HG03469 (cell line): ENCODE results near the gene NR5A1.

Experiments used
- ATAC-seq: cut with Tn5 transposase; IDR thresholded peaks from one replicate; pipeline ENCODE4 v1.9.1; 2021; ENCODE audit warnings: mild to moderate bottlenecking, moderate library complexity, moderate number of reproducible peaks; ENCODE audit not compliant: unreplicated experiment

Gene NR5A1

DNA sequence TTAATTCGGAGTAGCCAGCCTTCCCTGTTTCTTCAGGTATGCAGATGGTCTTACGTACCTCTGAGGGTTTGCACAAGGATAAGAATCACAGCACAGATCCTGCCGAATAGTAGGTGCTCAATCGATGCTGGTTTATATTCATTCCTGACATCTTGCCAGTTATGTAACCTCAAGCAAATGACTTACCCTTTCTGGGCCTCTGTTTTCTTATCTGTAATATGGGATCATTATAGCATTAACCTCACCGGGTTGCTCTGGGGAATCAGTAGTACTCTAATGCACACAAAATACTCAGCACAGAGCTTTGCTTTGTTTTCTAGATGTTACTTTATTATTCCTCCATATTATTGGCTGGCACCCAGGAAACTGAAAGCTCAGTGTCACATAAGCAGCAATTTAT is 7.7 kb upstream of the NR5A1 start:
- no peak for ATAC-seq

GRCh38 chr9:124514125-124514524 is 6.9 kb upstream of the NR5A1 start:
- no peak for ATAC-seq

- ATAC-seq: no peak
These were observed 6.3 kb upstream of the NR5A1 start for GRCh38 chr9:124513376-124513994.

GRCh38 chr9:124512806-124513204 is 5.6 kb upstream of the NR5A1 start:
- ATAC-seq: no peak

GRCh38 chr9:124511891-124512805 is 4.9 kb upstream of the NR5A1 start:
- ATAC-seq: no peak

- no peak for ATAC-seq
These were observed 4.2 kb upstream of the NR5A1 start for GRCh38 chr9:124511426-124511840.

GRCh38 chr9:124510650-124511425 is 3.6 kb upstream of the NR5A1 start:
- no peak for ATAC-seq

DNA sequence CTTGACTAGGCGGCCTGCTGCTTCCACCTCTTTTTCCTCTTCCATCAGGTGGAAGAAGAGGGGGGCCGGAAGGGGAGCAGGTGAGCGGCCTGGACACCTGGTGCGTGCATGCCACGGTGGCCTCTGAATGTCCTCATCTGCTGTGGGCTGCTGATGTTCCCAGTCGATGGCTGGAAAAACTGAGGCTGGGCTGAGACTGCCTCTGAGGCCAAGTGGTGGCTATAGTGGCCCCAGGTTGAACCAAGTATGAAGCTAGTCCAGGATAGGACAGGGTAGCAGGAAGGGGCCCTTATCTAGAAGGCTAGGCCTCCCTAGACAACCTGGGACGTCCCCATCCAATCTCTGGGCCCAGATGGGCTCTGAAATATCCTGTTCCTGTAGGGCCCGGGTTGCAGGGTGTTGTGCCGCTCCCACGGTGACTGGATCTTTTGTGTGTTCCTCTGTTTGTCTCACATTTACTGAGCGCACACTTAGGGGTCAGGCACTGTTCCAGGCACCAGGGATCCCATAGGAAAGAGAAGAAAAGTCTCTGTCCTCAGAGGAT is 753 bp upstream of the NR5A1 start:
- no peak for ATAC-seq

DNA sequence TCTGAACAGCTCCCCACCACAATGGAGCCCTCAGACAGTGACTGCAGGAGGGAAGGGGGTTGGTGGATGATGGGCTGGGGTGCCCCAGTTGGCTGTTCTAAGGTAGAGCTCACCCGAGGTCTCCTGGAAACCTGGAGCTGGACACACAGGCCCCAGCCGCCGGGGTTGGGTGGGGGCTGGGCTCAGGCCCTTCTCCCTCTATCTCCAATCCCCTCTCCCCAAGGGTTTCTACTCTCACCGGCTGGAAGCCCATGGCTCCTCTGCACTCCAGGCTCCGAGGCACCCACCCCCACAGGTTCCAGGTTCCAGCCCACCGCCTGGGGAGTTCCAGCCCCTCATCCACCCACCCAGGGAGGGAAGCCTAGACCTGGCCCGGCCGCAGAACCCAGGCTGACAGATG is 766 bp downstream of the NR5A1 start:
- ATAC-seq: no peak

GRCh38 chr9:124505901-124506346 is 1.3 kb downstream of the NR5A1 start:
- ATAC-seq: no peak

GRCh38 chr9:124505006-124505900 is 1.9 kb downstream of the NR5A1 start:
- no peak for ATAC-seq

- ATAC-seq: no peak
These were observed 2.6 kb downstream of the NR5A1 start for GRCh38 chr9:124504530-124505005.

- no peak for ATAC-seq
These were observed 3.3 kb downstream of the NR5A1 start for GRCh38 chr9:124503713-124504529.

- no peak for ATAC-seq
These were observed 4.2 kb downstream of the NR5A1 start for GRCh38 chr9:124502711-124503702.

DNA sequence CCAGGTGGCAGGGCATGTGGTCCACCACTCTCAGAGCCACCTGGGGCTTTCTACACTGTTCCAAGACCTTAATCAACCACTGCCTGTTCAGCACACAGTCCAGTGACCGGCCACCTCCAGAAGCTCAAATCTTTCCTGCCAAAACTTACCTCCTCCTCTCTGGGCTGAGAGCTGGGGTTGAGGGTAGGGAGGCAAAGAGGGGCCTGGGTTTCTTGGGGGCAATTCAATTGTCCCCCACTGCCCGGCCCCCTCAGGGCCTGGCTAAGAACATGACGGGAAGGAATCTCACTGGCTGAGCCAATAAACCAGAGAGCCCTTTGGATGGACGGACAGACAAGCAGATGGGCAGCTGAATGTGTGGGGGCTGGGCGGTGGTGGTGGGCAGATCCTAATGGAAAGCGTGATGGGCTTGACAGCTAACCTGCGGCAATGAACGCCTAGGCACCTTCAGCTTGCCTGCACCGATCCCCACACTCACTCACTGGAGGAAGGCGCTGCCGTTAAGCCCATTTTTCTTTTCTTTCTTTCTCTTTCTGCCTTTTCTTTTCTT is 5.4 kb downstream of the NR5A1 start:
- ATAC-seq: no peak

DNA sequence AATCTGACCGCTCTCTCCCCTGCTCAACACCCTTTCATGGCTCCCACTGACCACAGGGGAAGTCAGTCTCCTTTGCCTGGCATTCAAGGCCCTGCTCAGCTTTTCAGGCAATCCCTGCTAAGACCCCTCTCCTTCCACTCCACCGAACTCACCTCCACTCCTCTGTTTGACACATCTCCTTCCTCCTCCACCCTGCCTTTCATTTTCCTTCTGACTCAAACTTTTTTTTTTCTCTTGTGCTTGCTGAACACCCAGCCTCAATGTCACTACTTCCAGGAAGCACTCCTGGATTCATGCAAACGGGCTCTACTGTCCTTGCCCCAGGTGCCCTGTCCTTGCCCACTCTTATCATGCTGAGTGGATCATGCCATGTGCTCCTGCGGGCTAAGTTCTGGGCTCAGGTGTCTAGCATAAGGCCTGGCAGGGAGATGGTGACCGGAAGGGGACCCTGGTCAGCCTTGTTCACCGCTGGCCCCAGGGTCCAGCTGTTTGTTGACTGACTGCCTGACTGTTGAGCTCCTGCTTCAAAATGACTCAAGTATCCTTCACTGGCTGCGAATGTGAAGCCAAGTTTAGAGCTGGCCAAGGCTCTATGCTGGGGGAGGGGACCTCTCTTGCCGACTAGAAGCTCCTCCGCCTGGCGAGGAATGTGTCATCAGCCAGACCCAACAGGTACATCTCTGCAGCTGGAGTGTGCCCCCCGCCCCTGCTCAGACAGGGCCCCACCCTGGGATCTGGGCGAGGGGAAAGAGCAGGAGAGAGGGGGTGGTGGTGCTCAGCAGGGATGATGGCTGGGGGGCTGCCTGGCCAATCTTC is 6.2 kb downstream of the NR5A1 start:
- ATAC-seq: no peak
